ENCODE data around the gene CAB39L. TPM values are rescaled to one million over a fixed set of nuclear protein-coding genes. Genes with fewer than 3 reads are reported as not detected.

Gene CAB39L
- total and polyA plus RNA-seq, 9 of the 15 experiments (the other 6 are each of a cell fraction or from before 2014, with no cell fraction given), result 1.1 to 4.2 (median 2.6) TPM

GRCh38 chr13:49300276-49300675 is 143.6 kb downstream of the CAB39L start:
- no peak overlapping the region for H3K9ac ChIP-seq (ENCODE audit: insufficient read depth in 1 of 2, low read depth in 2 of 2, low read length in 2 of 2)
- H3K27me3 ChIP-seq (ENCODE audit: control insufficient read depth in 2 of 2, insufficient read depth in 2 of 2, low read length in 2 of 2), result no peaks in the 10 kb centered on the region
- H4K20me1 ChIP-seq (replicated peaks; ENCODE audit: control insufficient read depth, insufficient read depth, low read length), result no peaks in the 10 kb centered on the region
- DNase-seq (ENCODE audit: extremely low read depth in 1 of 4, low spot score in 3 of 4) (no peak), FAIRE-seq (no peak), ATAC-seq (no peak)
- POLR2A ChIA-PET, result interaction anchor here (0.9 kb wide), 1 partner anchor 9 kb away, joined by 3 read pairs; no protein-coding TSS in a partner anchor
- H3K36me3 ChIP-seq (ENCODE audit: control insufficient read depth, insufficient read depth, low read length), result no peaks in the 10 kb centered on the region
- H3K4me3 ChIP-seq, result no peak overlapping the region
- intact Hi-C loops (cut with micrococcal nuclease) (loop anchor here (2.0 to 5.0 kb wide), 2 partner anchors 122 to 217 kb away; no protein-coding TSS in a partner anchor), in situ Hi-C loops (cut with MboI) (loop anchor here (10.0 kb wide), 1 partner anchor 135 kb away; no protein-coding TSS in a partner anchor)
- no TSS peak for BruUV-seq (replicated peaks)
- 23% methylated on average over 4 of the region's 5 CpGs for WGBS (ENCODE audit: insufficient coverage, low coverage, missing lambda C conversion rate)
- CTCF ChIA-PET (ENCODE audit: low intra/inter-chr PET ratio), result interaction anchor here (2.8 kb wide), 2 partner anchors 136 to 307 kb away, joined by 11 to 17 read pairs; no protein-coding TSS in a partner anchor
- no peak overlapping the region for H3K27ac ChIP-seq (ENCODE audit: extremely low read depth, low read depth, low read length)
- H3K9me3 ChIP-seq (replicated peaks; ENCODE audit: control insufficient read depth, insufficient read depth, low read depth, low read length), result no peaks in the 10 kb centered on the region
- TF ChIP-seq NONO (IDR thresholded peaks at IDR 0.05; ENCODE audit: low read depth in 2 of 2, low read length in 1 of 2) (no peak), CTCF (IDR thresholded peaks at IDR 0.05 in 2 of 3, conservative IDR thresholded peaks at IDR 0.05 in 1 of 3; ENCODE audit: insufficient read depth in 2 of 3, low read depth in 1 of 3, low read length in 3 of 3) (no peak), SP1 (CRISPR knock-in tag; IDR thresholded peaks at IDR 0.05) (no peak)
- no peak overlapping the region for H3K4me2 ChIP-seq (ENCODE audit: insufficient read depth, low read length)
- H3K4me1 ChIP-seq (replicated peaks in 1 of 2; ENCODE audit: control insufficient read depth in 2 of 2, insufficient read depth in 2 of 2, low read length in 2 of 2), result peaks cover 2 to 3% of the 10 kb centered on the region in 2 experiments; a peak in 2 of 5 replicates
- no peak overlapping the region for H2AFZ ChIP-seq (ENCODE audit: low read depth, low read length)
- H3K79me2 ChIP-seq (ENCODE audit: control insufficient read depth, insufficient read depth, low read length), result no peaks in the 10 kb centered on the region
- H3K9me1 ChIP-seq (ENCODE audit: control insufficient read depth, insufficient read depth, low read length), result no peaks in the 10 kb centered on the region

Measured in K562 (cell line).